HuH-7 (cell line): ENCODE measurements around the gene UBA6.

Experiments used
- DNase-seq: peaks from one replicate; pipeline ENCODE4 v3.0.0; 2011; ENCODE audit warnings: low spot score

UBA6 gene

GRCh38 chr4:67576059-67576466 lies 124.9 kb downstream of the UBA6 start:
- no peak for DNase-seq

GRCh38 chr4:67575232-67576058 lies 125.5 kb downstream of the UBA6 start:
- no peak for DNase-seq

DNA sequence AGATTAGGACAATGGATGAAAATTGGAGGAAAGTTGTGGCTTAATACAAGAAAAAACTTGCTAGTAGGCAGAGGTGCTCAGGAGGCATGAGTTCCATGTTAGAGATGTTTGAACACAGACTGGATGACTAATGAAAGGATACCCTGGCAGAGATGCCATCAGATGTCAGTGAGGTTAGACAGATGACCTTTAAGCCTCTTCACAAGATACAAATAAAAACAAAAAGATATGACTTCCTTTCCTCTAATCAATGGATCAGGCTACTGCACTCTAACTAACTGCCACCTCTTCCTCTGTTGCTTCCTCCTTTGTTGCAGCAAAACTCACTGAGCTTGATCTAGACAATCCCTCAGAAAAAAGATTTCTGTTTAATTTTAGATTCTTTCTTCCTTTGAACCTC lies 127.8 kb downstream of the UBA6 start:
- DNase-seq: no peak

- no peak for DNase-seq
These were observed 129.0 kb downstream of the UBA6 start for GRCh38 chr4:67571975-67572374.

- no peak for DNase-seq
These were observed 130.4 kb downstream of the UBA6 start for GRCh38 chr4:67570537-67570936.

DNA sequence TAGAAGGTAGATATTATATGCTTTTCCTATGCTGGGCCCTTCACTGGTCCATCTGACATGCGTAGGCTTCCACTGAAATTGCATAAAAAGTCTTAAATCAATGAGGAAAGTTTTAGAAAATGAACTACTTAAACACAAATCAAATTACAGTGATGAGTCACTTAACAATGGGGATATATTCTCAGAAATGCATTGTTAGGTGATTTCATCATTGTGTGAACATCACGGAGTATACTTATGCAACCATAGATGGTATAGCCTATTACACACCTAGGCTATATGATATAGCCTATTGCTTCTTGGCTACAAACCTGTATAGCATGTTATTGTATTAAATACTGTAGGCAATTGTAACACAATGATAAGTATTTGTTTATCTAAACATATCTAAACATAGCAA lies 132.1 kb downstream of the UBA6 start:
- DNase-seq: no peak

DNA sequence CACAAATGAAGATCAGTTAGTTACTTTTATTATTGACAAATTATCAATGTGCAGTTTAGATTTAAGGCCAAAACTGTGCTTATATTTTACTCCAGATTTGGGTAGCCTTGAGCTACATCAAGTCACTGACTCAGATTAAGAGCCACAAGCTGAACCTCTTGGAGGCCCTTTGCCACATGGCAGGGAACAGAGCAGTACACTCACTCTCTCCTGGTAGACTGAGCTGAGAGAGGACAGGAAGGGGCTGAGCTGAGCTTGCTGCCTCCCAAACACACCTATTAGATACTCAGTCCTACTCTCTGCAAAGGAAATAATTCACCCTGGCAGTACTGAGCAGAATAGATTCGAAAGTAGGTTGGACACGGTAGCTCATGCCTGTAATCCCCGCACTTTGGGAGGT lies 134.6 kb downstream of the UBA6 start:
- DNase-seq: no peak

DNA sequence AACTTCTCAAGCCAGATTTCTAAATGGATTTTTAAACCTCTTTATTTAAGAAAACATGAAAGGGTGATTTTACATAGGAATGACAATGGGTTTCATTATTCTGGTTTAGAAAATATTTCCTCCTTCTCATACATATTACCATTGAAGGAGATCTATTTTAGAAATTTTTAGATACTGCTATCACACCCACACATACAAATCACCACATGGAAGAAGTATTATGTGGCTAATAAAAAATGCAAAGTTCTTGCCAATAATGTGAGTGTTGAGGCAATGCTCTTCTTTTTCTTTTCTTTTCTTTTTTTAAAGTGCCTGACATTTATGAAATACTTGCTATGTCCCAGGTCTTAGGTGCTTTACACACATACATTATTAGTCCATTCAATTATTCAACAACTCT lies 135.7 kb downstream of the UBA6 start:
- no peak for DNase-seq
